Heart left ventricle (tissue), 16 donors: ENCODE data around the gene TM9SF1. TPM values are rescaled to one million over a fixed set of nuclear protein-coding genes. Genes with fewer than 3 reads are reported as not detected.

ENCODE experiments used
- ATAC-seq, 4 donors: fragments of 200-7000 bp; cut with Tn5 transposase; one replicate each; pipeline ENCODE4 v1.9.1; 2020 to 2022; ENCODE audit warnings: moderate library complexity in 4 of 4, mild to moderate bottlenecking in 3 of 4, moderate number of reproducible peaks in 1 of 4
- DNase-seq, 5 donors: peaks; one replicate each; pipeline ENCODE4 v3.0.0-alpha.2; 2020
- H3K27ac ChIP-seq, 12 donors: fragments of 200-600 bp; sonication (generic) in 4 of 12; one replicate each; pipeline versions ENCODE4 v1.5.0 to v1.8.0; 2016 to 2022; ENCODE audit warnings: mild to moderate bottlenecking in 2 of 12
- H3K27me3 ChIP-seq, 9 donors: fragments of 200-600 bp; sonication (generic) in 2 of 9; one replicate each; pipeline versions ENCODE4 v1.5.1 to v1.8.0; 2016 to 2022; ENCODE audit warnings: mild to moderate bottlenecking in 3 of 9
- H3K36me3 ChIP-seq, 9 donors: fragments of 200-600 bp; sonication (generic) in 2 of 9; one replicate each; pipeline versions ENCODE4 v1.5.0 to v1.8.0; 2018 to 2022; ENCODE audit warnings: mild to moderate bottlenecking in 2 of 9
- H3K4me1 ChIP-seq, 12 donors: fragments of 200-600 bp; sonication (generic) in 4 of 12; one replicate each; pipeline versions ENCODE4 v1.5.0 to v1.8.0; 2016 to 2022; ENCODE audit warnings: mild to moderate bottlenecking in 3 of 12
- H3K4me3 ChIP-seq, 12 donors: fragments of 200-600 bp; sonication (generic) in 4 of 12; one replicate each; pipeline versions ENCODE4 v1.5.0 to v1.8.0; 2017 to 2022; ENCODE audit warnings: mild to moderate bottlenecking in 9 of 12, moderate library complexity in 4 of 12
- H3K9me3 ChIP-seq, 12 donors: fragments of 200-600 bp; sonication (generic) in 4 of 12; one replicate each; pipeline versions ENCODE4 v1.5.0 to v1.8.0; 2016 to 2022; ENCODE audit warnings: mild to moderate bottlenecking in 1 of 12
- CTCF ChIP-seq, 12 donors: fragments of 200-600 bp; sonication (generic) in 4 of 12; IDR thresholded peaks; one replicate each; pipeline versions ENCODE4 v1.5.0 to v1.8.0; 2018 to 2022; ENCODE audit warnings: antibody characterized with exemption in 12 of 12, mild to moderate bottlenecking in 5 of 12
- POLR2A ChIP-seq, 2 donors: fragments of 450-650 bp; IDR thresholded peaks; one replicate each; pipeline ENCODE4 v1.6.1; 2017; ENCODE audit warnings: antibody characterized with exemption in 2 of 2, mild to moderate bottlenecking in 2 of 2, moderate library complexity in 2 of 2
- WGBS, 4 donors: extraction: QIAGEN DNeasy Blood & Tissue Kit in 2 of 4; methylation state at CpG; one replicate each; pipeline versions ENCODE4 v1.1.5 to v1.1.7; 2013 to 2018; 5-methylcytosine and 5-hydroxymethylcytosine counted together
- intact Hi-C, 10 donors: fragments of 100-400 bp; cut with DNase I; formaldehyde crosslinking; loops; one replicate each; pipeline versions ENCODE4 v1.11.1 to v1.14.2; 2022
- polyA plus RNA-seq, 2 donors: library from polyadenylated mRNA; stranded (reverse); fragments of 200-250 nt; gene quantifications; one replicate each; pipeline ENCODE4 v1.2.3, GENCODE V29; 2013
- total RNA-seq, 9 donors: library from RNA; depleted of rRNA in 2 of 9; stranded (reverse); fragments of >200 nt in 2 of 9; fragmentation: NEBNext Ultra II Directional in 3 of 9; extraction: Animal tissue kit (Norgen Biotek cat#: 25700) in 3 of 9; gene quantifications; one replicate each; pipeline versions ENCODE4 v1.1.0 to v1.2.4, GENCODE V29; 2016 to 2023
- donor health status: ischemic (EF 13 %, LVEDD 7.1; RV severe dilation, severe dysfunction).
- donor health status: healthy with polysubstance abuse.
- donor health status: DM: no; HTN: yes; CAD: no.
- donor health status: DM: no; HTN: no; CAD: no.
- donor health status: ischemic (EF 25% LVEDD 6.9; RV normal size, moderate dysfunction).
- donor health status: ischemic (EF 25% LVEDD 5.7; RV mildly dilated, moderate dysfunction).
- donor health status: healthy.
- donor health status: DM: yes; HTN: yes; CAD: no.
- donor health status: ischemic (EF 35%, LVEDD 5.7; RV mildly dilated, moderate dysfunction).
- donor health status: nonischemic (EF 11% LVEDD 7.7; RV severe dilation, severe dysfunction).
- donor health status: DM: yes; HTN: yes; CAD: no.
- donor health status: PGD.
- donor health status: ischemic (EF 29% LVEDD 5.4; RV normal size, mild dysfunction).
- donor health status: nonischemic (EF 23%, LVEDD 6.1; RV moderate dilation, normal function).

Gene TM9SF1
- total and polyA plus RNA-seq, 11 donors: 6.1 to 52.8 (median 26.3) TPM

GRCh38 chr14:24177891-24178290 lies 17.4 kb downstream of the TM9SF1 start:
- no peak for TF ChIP-seq POLR2A (IDR thresholded peaks at IDR 0.05)
- TF ChIP-seq CTCF (IDR thresholded peaks at IDR 0.05): no peak
- Histone ChIP-seq H3K27ac (no peak overlapping the region), H3K27me3 (no peaks in the 10 kb centered on the region), H3K9me3 (no peaks in the 10 kb centered on the region), H3K4me1 (peaks cover 0 to 17% (median 9%) of the 10 kb centered on the region in 12 donors), H3K36me3 (peaks cover 0 to 94% (median 57%) of the 10 kb centered on the region in 9 donors), H3K4me3 (no peak overlapping the region)
- DNase-seq (no peak), ATAC-seq (no peak)
- 90 to 94% (median 92%) methylated on average over 9 to 14 of the region's 14 CpGs for WGBS, 4 donors
- intact Hi-C loops: no loop called here

GRCh38 chr14:24177041-24177825 lies 18.0 kb downstream of the TM9SF1 start:
- intact Hi-C loops: no loop called here
- no peak for ATAC-seq
- 91 to 94% (median 92%) methylated on average over 10 to 12 of the region's 12 CpGs for WGBS, 4 donors
- H3K4me1 ChIP-seq: peaks cover 0 to 17% (median 10%) of the 10 kb centered on the region in 12 donors
- no peak for TF ChIP-seq CTCF (IDR thresholded peaks at IDR 0.05)
- TF ChIP-seq POLR2A (IDR thresholded peaks at IDR 0.05): no peak
- DNase-seq: no peak
- peaks cover 0 to 88% (median 50%) of the 10 kb centered on the region in 9 donors for H3K36me3 ChIP-seq
- H3K27me3 ChIP-seq: no peaks in the 10 kb centered on the region
- H3K4me3 ChIP-seq: no peak overlapping the region
- no peaks in the 10 kb centered on the region for H3K9me3 ChIP-seq
- no peak overlapping the region for H3K27ac ChIP-seq

GRCh38 chr14:24176599-24176998 lies 18.6 kb downstream of the TM9SF1 start:
- no peak overlapping the region for H3K27ac ChIP-seq
- no peak for ATAC-seq
- WGBS, 4 donors: 93 to 100% (median 97%) methylated on average over 5 of the region's 5 CpGs
- H3K4me1 ChIP-seq: peaks cover 0 to 23% (median 14%) of the 10 kb centered on the region in 12 donors
- H3K27me3 ChIP-seq: no peaks in the 10 kb centered on the region
- DNase-seq: no peak
- no peaks in the 10 kb centered on the region for H3K9me3 ChIP-seq
- H3K4me3 ChIP-seq: no peak overlapping the region
- H3K36me3 ChIP-seq: peaks cover 0 to 83% (median 47%) of the 10 kb centered on the region in 9 donors
- intact Hi-C loops: no loop called here
- TF ChIP-seq CTCF (IDR thresholded peaks at IDR 0.05) (no peak), POLR2A (IDR thresholded peaks at IDR 0.05) (no peak)

- H3K36me3 ChIP-seq: peaks cover 0 to 71% (median 45%) of the 10 kb centered on the region in 9 donors
- TF ChIP-seq POLR2A (IDR thresholded peaks at IDR 0.05): no peak
- TF ChIP-seq CTCF (IDR thresholded peaks at IDR 0.05): no peak
- peaks cover 0 to 21% (median 7%) of the 10 kb centered on the region in 12 donors for H3K4me1 ChIP-seq
- intact Hi-C loops: no loop called here
- H3K27me3 ChIP-seq: no peaks in the 10 kb centered on the region
- peak in 1 of 5 donors; percentile 58 for DNase-seq
- no peak for ATAC-seq
- H3K27ac ChIP-seq: no peak overlapping the region
- H3K9me3 ChIP-seq: no peaks in the 10 kb centered on the region
- H3K4me3 ChIP-seq: peak overlapping the region in 2 of 12 donors; percentile 47 to 52
- WGBS, 4 donors: 67 to 90% (median 80%) methylated on average over 19 to 20 of the region's 20 CpGs
These were observed 22.4 kb downstream of the TM9SF1 start for GRCh38 chr14:24172871-24173281.
